ENCODE measurements around the gene INTS4. TPM values are rescaled to one million over a fixed set of nuclear protein-coding genes. Genes with fewer than 3 reads are reported as not detected.
"Not testable (repeated sequence)": the region's sequence is repeated elsewhere in the genome, so short reads cannot be mapped to it uniquely, and the experiment has no call there.

Gene INTS4
- total RNA-seq, 1 experiment from 2014 or later: 25.1 TPM

- DNase-seq (ENCODE audit: low spot score): no peak
These were observed 30.9 kb upstream of the INTS4 start for GRCh38 chr11:78025378-78025777.

- DNase-seq (ENCODE audit: low spot score): no peak
These were observed 29.0 kb upstream of the INTS4 start for GRCh38 chr11:78023426-78023825.

GRCh38 chr11:78022397-78023396 lies 28.2 kb upstream of the INTS4 start, which contains the start of gene KCTD14:
Gene KCTD14 (minus strand): TSS chr11:78023276. CDS start chr11:78023249, 27 bp downstream.
- peak; percentile 57 for DNase-seq (ENCODE audit: low spot score)

- DNase-seq (ENCODE audit: low spot score): no peak
These were observed 27.1 kb upstream of the INTS4 start for GRCh38 chr11:78021611-78022010.

GRCh38 chr11:78020246-78020645 lies 25.8 kb upstream of the INTS4 start:
- no peak for DNase-seq (ENCODE audit: low spot score)

GRCh38 chr11:78019808-78020207 lies 25.3 kb upstream of the INTS4 start:
- no peak for DNase-seq (ENCODE audit: low spot score)

GRCh38 chr11:78015878-78016277 lies 21.4 kb upstream of the INTS4 start:
- no peak for DNase-seq (ENCODE audit: low spot score)

GRCh38 chr11:78014937-78015520 lies 20.6 kb upstream of the INTS4 start:
- DNase-seq (ENCODE audit: low spot score): not testable (repeated sequence)

GRCh38 chr11:78011301-78011700 lies 16.8 kb upstream of the INTS4 start:
- DNase-seq (ENCODE audit: low spot score): no peak

- no peak for DNase-seq (ENCODE audit: low spot score)
These were observed 16.3 kb upstream of the INTS4 start for GRCh38 chr11:78010755-78011154.

GRCh38 chr11:78010304-78010703 lies 15.8 kb upstream of the INTS4 start:
- no peak for DNase-seq (ENCODE audit: low spot score)

- DNase-seq (ENCODE audit: low spot score): no peak
These were observed 14.6 kb upstream of the INTS4 start for GRCh38 chr11:78009062-78009461.

GRCh38 chr11:78000193-78000592 lies 5.7 kb upstream of the INTS4 start:
- DNase-seq (ENCODE audit: low spot score): peak; percentile 84

GRCh38 chr11:77999446-78000030 lies 5.1 kb upstream of the INTS4 start:
- no peak for DNase-seq (ENCODE audit: low spot score)

GRCh38 chr11:77993902-77994301 lies 566 bp downstream of the INTS4 start:
- DNase-seq (ENCODE audit: low spot score): peak; percentile 7

GRCh38 chr11:77990981-77991380 lies 3.5 kb downstream of the INTS4 start:
- no peak for DNase-seq (ENCODE audit: low spot score)

- DNase-seq (ENCODE audit: low spot score): not testable (repeated sequence)
These were observed 8.0 kb downstream of the INTS4 start for GRCh38 chr11:77986456-77986855.

- DNase-seq (ENCODE audit: low spot score): no peak
These were observed 13.0 kb downstream of the INTS4 start for GRCh38 chr11:77981346-77981947.

GRCh38 chr11:77968337-77968736 lies 26.1 kb downstream of the INTS4 start:
- DNase-seq (ENCODE audit: low spot score): no peak

GRCh38 chr11:77967753-77968152 lies 26.7 kb downstream of the INTS4 start:
- DNase-seq (ENCODE audit: low spot score): no peak

GRCh38 chr11:77967121-77967520 lies 27.3 kb downstream of the INTS4 start:
- no peak for DNase-seq (ENCODE audit: low spot score)

- DNase-seq (ENCODE audit: low spot score): no peak
These were observed 28.1 kb downstream of the INTS4 start for GRCh38 chr11:77966338-77966737.

Measured in HT-29 (cell line).